Skeletal muscle cell (primary cell): ENCODE data around the gene DCDC1.

Source experiments
- DNase-seq: peaks from one replicate; pipeline ENCODE4 v3.0.0-alpha.2; 2010; ENCODE audit warnings: low read depth
- H3K4me3 ChIP-seq: 2 replicates; pipeline ENCODE4 v1.5.1; 2011; ENCODE audit warnings: low read depth, mild to moderate bottlenecking, control low read depth, low read length, moderate library complexity

Gene DCDC1

DNA sequence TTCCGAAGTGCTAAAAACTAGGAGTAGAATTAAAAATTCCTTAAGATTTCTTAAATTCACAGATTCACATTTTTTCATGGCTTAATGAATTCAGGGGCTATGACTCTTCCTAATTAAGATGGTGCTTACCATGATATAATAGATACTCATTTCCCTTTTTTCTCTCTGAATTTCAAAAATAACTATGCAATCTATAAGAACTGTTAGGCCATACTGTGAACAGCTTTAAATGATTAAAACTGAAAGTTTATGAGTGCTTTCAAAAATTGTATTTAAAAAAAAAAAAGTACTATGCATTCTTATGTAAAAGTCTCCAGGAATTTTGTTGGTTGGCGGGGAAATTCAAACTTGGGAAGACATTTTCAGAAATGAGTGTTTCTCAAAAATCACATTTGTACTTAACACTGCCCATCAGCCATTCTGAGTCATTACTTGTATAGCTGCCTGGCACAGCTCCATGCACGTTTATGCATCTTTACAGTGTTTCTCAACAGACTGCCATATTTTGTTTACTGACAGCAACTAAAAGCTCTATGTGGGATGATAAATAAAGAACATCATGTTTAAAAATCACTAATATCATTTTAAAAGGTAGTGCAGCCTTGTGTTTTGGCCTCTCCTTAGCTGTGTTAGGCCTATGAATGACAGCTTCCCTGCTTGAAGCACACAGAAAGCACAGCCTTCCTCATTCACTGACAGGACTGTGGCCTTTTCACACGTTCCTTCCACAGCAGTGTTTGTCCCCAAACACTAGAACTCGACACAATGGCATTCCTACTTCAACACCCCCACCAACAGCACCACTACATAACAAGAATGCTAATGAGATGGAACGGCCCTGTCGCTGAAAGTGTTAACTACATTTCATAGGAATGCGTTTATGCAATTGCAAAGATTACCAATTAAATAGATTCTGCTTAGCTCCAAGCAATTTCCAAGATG lies 131.4 kb downstream of the DCDC1 start:
- no peak overlapping the region for H3K4me3 ChIP-seq
- DNase-seq: no peak

GRCh38 chr11:31236143-31236542 lies 133.4 kb downstream of the DCDC1 start:
- H3K4me3 ChIP-seq: no peak overlapping the region
- DNase-seq: no peak

GRCh38 chr11:31233425-31233824 lies 136.1 kb downstream of the DCDC1 start:
- no peak overlapping the region for H3K4me3 ChIP-seq
- no peak for DNase-seq

- no peak overlapping the region for H3K4me3 ChIP-seq
- DNase-seq: no peak
Observed at GRCh38 chr11:31231601-31232000, 137.9 kb downstream of the DCDC1 start.

DNA sequence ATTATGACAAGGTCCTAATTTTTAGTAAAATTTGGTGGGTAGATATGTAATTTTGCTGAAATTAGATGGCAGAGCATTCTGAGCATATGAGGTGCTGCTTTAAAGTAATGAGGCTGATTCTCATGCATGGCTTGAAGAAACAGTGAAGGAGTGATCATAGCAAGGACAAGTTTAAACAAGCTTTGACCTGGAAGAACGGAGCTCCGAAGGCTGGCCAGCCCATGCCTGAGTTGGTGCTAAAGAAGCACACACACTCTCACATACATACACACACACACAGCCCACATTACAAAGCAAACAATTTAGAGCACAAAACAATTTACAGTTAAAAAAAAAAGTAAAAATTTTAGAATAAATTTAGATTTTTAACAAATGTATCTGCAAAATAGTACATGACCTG lies 150.7 kb downstream of the DCDC1 start:
- no peak overlapping the region for H3K4me3 ChIP-seq
- no peak for DNase-seq

DNA sequence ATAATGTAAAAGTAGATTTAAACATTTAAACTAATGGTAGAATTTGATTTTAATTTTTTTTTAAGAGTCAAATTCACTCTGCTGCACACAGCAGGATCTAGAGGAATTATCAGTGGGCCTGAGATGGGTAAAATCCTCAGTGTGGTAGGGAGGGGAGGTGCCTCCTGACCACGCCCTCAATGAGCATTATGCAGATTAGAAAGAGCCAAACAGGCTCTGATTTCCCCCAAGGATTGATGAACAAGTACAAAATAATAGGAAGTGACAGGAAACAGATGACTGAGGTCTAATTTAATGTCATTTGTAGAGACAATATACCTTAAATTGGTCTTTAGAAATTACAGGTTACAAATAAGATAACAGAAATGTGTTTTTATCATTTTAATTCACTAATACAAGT lies 155.2 kb downstream of the DCDC1 start:
- DNase-seq: no peak
- no peak overlapping the region for H3K4me3 ChIP-seq

DNA sequence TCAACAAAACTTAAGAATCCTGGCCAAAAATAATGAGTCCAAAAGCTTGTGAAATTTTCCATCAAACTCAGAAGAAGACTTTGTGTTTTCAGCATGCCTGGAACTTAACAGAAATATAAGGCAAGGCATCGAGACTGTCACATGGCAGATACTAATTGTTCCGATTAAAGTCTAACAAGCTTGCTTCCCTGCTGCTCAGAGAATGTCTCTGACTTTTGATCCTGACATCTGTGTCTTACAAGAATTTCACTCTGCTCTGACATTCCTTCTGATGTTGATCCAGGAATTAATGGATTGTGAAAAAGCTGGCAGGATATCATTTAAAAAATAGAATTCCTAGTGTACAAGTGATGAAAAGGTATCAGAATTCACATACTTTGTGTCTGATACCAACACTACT lies 170.2 kb downstream of the DCDC1 start:
- H3K4me3 ChIP-seq: no peak overlapping the region
- no peak for DNase-seq

GRCh38 chr11:31173926-31174680 lies 195.4 kb downstream of the DCDC1 start:
- DNase-seq: no peak
- H3K4me3 ChIP-seq: no peak overlapping the region

DNA sequence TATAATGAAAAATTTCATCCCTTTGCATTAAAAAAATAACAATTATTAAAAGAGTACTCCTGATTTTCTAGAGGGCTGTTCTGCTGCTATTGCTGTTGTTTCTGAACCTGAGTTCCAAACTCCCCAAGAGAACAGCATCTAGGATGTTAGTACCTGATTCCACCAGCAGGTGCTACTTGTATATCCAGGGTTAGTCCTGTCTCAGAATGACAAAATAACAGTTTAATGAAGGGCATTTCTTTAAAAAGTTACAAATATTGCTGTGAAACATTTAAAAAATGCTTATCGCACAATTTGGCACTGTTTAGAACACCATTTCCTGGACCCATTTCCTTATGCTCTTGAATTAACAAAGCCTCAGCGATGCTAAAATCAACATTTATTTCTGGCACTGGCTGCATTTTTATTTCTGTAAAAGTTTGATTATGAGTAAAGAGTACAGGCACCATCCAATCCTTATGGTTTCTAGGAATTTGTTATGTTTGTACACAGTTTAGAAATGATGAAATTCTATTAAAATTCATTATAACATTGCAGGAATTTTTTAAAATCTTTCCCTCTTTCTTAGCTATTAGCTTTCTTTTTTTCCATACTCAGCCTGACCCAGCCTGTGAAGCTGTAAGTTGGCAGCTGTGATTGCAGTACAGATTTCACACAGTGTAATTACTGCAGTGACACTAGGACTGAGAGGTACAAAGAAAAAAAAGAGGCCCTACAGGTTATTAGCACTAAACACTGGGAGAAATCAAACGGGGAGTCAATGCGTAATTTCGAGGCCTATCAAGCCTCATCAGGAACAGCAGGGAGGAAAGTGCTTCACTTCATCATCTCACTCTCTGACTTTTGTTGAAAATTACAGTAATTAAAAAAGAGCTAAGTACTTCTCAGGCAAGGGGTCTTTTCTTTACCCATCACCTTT lies 208.8 kb downstream of the DCDC1 start:
- no peak for DNase-seq
- H3K4me3 ChIP-seq: no peak overlapping the region

DNA sequence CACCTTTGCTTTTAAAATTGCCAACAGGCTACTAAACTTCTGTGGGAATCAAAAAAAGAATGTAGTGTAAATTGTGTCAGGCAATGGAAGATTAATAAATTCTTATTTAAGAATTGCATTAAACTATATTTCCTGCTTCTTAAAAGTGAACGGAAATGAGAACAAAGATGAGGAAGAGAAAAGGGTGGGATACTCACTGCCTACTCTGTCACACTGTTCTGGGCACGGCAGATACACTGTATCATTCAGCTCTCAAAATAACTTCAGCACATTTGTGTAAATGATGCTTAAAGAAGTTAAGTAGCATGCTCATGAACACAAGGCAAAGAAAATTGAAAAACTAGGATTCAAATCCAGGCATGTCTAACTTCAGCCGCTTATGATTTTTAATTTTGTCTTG lies 218.7 kb downstream of the DCDC1 start:
- H3K4me3 ChIP-seq: no peak overlapping the region
- DNase-seq: no peak

- no peak for DNase-seq
- H3K4me3 ChIP-seq: no peak overlapping the region
Observed at GRCh38 chr11:31150011-31150410, 219.5 kb downstream of the DCDC1 start.

GRCh38 chr11:31141789-31142188 lies 227.8 kb downstream of the DCDC1 start:
- no peak for DNase-seq
- H3K4me3 ChIP-seq: no peak overlapping the region

DNA sequence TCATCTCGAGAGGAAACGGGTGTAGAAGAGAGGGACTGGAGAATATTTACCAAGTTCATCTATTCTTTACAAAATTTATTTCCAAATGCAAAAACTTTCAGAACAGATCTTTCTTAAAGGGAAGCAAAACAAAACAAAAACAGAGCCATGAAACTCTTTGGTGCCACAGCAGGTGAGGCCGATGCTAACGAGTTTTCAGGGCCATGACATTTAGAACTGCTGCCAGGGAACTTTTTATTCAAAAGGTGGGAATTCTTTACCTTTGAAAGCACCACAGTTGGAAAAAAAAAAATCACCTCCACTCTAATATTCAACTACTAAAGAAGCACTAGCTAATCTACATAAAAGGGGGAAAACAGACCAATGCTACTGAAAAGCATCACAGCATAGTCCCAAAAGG lies 230.1 kb downstream of the DCDC1 start:
- DNase-seq: no peak

GRCh38 chr11:31132531-31133421 lies 236.8 kb downstream of the DCDC1 start:
- H3K4me3 ChIP-seq: no peak overlapping the region
- DNase-seq: no peak

More for the DNA sequence above, 230.1 kb downstream of the DCDC1 start:
- H3K4me3 ChIP-seq: no peak overlapping the region

DNA sequence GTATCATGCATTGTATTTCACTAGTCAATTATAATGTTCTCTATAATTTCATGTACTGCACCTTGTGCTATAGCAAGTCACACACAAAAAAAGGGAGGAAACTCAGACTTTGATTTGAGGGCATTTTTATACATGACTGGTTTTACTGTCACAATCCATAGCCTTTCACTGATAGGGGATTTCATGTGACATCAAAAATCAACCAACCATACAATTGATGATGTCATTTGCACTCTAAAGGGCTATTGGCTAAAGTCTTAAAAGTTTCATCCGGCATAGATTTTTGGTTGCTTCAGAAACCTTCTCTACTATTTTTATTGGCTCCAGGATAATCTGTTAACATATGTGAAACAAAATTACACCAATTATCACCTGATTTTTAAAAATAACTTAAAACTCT lies 237.8 kb downstream of the DCDC1 start:
- no peak for DNase-seq
- H3K4me3 ChIP-seq: no peak overlapping the region

GRCh38 chr11:31127290-31127689 lies 242.2 kb downstream of the DCDC1 start:
- DNase-seq: no peak
- H3K4me3 ChIP-seq: no peak overlapping the region

GRCh38 chr11:31120428-31120827 lies 249.1 kb downstream of the DCDC1 start:
- H3K4me3 ChIP-seq: no peak overlapping the region
- DNase-seq: no peak

- H3K4me3 ChIP-seq: no peak overlapping the region
- no peak for DNase-seq
Observed at GRCh38 chr11:31118566-31118965, 251.0 kb downstream of the DCDC1 start.

DNA sequence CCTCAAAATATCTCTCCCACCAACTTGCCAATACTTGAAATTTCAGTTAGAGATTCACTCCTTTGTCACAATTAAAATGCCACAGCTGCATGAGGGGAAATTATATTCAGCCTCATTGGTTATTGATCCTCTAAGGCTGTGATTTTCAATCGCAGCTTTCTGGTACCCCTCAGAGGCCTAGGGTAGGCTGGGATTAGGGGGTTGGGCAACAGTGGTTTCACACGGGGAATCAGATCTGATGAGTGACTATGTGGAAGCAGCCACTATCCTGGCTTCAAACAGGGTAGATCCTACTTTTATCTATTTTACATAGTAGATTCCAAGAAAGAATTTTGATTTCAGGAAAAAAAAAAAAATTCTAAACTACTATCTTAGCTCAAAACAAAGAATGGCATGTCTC lies 252.5 kb downstream of the DCDC1 start:
- no peak overlapping the region for H3K4me3 ChIP-seq
- DNase-seq: no peak
